ENCODE data around the gene DKK3.

Gene DKK3

DNA sequence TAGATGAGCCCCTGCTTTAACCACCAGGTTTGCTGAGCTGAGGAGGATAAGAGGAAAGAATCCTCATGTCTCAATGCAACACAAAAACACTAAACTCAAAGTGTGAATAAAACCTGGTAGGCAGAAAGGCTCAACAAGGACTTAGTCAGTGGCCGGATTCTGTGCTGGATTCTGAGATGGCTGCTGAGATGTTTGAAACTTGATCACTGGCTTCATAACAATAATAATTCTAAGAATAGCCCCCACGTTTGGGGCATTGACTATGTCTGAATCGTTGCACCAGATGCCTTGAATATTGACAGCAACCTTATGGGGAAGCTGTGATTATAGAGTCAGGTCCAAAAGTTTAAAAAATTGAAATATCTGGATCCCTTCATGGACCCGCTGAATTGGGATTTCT lies 4.6 kb downstream of the DKK3 start:
- no peak for DNase-seq (ENCODE audit: low read depth)

DNA sequence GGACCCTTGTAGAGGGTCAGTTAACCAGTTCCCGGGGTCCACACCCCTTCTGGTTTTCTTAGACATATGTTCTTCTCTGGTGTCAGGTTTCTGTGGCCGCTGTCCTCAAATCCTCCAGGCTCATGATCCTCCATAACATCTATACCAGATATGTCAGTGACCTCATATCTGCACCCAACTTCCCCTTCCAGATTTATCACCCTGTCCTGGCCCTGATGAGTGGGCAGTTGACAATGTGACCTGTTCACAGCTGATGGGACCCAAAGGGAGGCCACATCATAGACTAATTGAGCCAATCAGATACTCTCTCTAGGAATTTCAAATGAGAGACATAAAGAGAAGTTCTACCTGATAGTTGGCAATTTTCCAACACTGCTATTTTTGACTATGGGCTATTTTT lies 5.1 kb downstream of the DKK3 start:
- DNase-seq (ENCODE audit: low read depth), result no peak

DNA sequence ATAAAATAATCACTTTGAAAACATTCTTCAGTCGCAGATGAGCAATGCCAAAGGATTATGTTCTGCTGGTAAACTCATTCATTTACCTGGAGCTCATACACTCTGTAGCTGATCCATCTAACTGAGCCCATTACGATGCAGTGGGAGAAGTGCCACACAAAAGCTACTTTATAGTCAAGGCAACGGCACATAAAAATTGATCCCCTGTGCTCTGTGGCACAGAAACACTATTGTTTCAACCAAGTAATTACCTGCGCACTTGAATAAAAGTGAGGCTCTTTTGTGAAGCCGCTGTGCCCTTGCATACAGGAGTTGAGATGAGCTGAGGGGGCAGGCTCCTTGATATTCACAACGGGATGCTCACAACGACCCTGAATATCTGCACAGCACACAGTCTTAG lies 7.2 kb downstream of the DKK3 start:
- DNase-seq (ENCODE audit: low read depth), result no peak

- no peak for DNase-seq (ENCODE audit: low read depth)
Measured at GRCh38 chr11:11998091-11998781, 10.2 kb downstream of the DKK3 start.

GRCh38 chr11:11997049-11997322 lies 11.4 kb downstream of the DKK3 start:
- no peak for DNase-seq (ENCODE audit: low read depth)

- DNase-seq (ENCODE audit: low read depth), result no peak
Measured at GRCh38 chr11:11996321-11997048, 11.9 kb downstream of the DKK3 start.

- DNase-seq (ENCODE audit: low read depth), result no peak
Measured at GRCh38 chr11:11995601-11996000, 12.8 kb downstream of the DKK3 start.

DNA sequence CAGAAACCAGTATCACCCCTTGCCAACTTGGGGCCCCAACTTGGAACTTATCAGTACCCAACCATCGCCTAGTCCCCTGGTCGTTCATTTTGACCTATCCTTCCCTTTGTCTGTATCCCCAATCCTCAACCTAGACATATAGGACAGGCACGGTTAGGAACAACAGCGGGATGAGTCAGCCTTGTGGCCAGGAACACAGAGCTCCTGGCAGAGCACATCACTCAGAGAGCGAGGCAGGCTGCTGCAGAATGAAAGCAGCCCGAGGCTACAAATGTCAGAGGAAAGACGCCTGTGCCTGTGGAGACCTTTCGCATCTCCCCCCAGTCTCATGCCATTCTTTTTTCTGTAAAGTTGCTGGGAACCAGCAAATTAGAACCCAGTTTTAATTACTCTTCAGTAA lies 14.6 kb downstream of the DKK3 start:
- no peak for DNase-seq (ENCODE audit: low read depth)

GRCh38 chr11:11992257-11993212 lies 15.9 kb downstream of the DKK3 start:
- no peak for DNase-seq (ENCODE audit: low read depth)

DNA sequence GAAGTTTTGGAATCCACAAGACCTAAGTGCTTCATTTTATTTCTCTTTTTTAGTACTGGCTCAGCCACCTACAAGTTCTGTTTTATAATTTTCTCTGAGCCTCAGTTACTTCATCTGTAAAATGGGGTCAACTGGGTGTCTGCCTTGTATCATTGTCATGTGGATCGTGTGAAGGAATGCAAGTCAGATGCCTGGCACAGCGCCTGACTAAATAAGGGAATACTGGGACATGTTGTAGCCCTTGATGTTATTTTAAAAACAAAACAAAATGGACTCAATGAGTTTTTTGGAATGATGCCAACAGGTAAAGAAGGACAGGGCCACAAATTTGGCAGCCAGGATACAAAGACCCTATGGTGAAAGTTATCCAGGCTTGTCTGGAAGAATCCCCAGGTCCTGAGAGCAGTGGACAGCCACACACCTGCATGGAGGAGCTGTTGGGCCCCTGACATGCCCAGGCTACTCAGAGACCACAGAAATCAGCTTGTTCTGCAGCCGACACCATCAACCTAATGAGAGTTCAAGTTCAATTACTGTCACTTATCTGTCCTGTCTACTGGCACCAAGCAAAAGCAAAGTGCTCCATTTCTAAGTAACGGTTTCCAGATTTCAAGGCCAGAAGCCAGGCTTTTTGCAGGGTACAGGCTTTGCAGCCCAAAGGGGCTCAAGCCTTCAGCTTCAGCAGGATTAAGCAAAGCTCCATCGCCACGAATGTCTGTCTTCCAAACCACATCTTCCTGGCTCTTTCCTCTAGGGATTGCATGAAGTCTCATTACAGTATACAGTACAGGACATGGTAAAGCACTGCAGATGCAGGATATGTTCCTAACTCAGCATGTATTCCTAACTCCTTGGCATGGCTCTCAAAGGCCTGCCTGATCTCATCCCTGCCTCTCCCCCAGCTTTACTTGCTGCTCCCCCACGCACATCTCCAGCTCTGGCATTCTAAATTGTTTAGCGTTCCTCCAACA lies 18.4 kb downstream of the DKK3 start:
- no peak for DNase-seq (ENCODE audit: low read depth)

DNA sequence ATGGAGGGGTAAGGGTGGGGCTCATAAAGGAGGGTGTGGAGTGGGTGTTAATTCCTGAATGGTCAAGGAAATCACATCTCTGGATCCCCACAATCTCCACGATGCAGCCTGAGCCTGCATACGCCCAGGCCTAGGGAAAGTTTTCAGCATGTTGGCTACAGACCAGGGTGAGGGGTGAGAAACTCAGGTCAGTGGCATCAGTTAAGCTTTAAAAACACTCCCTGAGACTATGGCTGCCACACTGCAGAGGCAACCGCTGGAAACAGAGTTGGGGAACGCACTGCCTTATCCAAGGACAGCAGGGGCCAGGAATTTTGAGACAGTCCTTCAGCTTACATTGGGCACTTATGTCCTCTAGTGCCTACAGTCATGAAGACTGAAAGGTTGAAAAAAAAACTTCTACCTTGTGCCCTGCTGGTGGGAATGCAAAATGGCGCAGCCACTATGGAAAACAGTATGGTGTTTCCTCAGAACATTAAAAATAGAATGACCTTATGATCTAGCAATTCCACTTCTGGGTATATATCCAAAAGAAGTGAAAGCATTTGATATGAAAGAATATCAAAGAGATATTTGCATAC lies 19.7 kb downstream of the DKK3 start:
- DNase-seq (ENCODE audit: low read depth), result no peak

GRCh38 chr11:11988099-11988651 lies 20.3 kb downstream of the DKK3 start:
- no peak for DNase-seq (ENCODE audit: low read depth)

DNA sequence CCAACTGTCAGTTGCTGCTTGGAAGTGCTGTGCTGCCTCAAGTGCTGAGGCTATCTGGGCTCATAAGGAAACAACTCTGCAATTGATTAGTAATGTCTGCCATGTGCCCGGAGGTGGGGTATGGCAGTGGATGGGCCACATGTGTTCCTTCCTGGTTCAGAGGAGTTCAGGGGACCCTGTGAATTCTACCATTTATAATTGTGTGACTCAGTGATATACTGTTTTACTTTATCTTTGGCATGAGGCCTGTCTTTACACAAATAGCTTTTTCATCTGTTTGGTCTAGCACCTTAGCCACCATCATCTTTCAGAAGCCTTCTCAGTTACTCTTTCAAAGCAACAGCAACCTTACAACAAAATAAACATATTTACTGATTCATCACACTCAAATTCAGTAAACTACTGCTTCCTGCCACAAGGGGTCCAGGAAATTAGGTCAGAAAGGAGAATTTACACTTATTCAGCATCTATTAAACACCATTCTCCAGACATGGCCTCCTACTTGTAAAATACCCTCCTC lies 20.9 kb downstream of the DKK3 start:
- no peak for DNase-seq (ENCODE audit: low read depth)

DNA sequence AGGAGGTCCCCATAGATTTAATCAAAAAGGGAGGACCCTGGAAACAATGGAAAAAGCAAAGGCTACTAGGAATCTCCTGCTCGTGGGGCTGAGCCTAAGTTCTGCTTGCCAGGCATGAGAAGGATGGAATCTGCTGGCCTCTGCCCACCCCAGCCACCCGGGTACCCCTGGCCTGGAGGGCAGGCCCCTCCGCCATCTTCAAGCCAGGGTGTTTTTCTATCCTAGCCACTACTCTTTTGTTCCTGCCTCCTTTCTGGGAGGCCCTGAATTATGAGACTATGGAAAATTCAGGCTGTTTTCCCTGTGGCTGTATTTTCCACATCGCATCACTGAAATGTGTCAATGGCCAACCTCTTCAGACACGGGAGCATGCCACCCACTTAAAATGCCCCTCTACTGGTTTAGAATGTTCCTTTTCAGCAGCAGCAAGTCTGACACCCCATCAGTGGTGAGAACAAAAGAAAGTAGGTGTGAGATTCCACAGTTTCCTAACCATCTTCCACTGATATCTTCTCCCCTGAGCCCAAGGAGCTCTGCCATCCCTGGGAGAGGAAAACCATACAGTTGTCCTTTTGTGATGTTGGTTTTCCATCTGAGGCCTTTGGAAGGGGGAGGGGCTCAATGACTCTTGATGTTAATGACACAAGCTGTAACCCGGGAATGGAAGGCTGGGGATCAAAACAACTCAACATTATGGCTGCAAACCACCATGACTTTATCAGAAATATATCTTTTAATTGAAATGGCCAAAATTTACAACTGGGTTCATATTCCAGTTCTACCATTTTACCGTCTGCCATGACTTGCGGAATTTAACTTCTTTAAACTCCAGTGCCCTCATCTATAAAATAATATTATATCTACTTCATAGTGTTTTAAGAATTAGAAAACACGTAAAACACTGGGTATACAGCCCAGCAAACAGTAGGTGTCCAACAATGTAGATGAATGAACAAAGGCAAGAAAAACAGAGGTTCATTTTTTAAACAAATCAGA lies 22.2 kb downstream of the DKK3 start:
- no peak for DNase-seq (ENCODE audit: low read depth)

- DNase-seq (ENCODE audit: low read depth), result no peak
Measured at GRCh38 chr11:11985016-11985715, 23.3 kb downstream of the DKK3 start.

GRCh38 chr11:11984563-11984962 lies 23.9 kb downstream of the DKK3 start:
- DNase-seq (ENCODE audit: low read depth), result no peak

GRCh38 chr11:11983427-11983826 lies 25.0 kb downstream of the DKK3 start:
- DNase-seq (ENCODE audit: low read depth), result no peak

DNA sequence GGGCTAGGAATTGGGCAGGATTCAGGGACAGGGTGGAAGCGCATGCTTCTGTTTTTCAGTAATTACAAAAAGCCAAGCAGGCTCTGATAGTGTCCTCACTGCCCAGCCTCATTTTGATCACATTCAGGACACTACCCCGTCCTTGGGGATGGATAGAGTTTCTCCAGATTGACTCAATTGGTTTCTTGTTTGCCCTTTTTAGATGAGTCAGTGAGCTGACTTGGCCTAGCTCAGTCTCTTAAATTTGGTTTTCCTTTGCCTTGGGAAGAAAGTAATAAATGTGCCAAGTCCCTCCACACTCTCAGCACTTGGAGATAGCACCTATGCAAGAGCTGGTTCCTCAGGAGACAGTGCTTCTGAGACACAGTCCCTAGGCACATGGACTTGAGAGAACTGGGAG lies 25.5 kb downstream of the DKK3 start:
- no peak for DNase-seq (ENCODE audit: low read depth)

DNA sequence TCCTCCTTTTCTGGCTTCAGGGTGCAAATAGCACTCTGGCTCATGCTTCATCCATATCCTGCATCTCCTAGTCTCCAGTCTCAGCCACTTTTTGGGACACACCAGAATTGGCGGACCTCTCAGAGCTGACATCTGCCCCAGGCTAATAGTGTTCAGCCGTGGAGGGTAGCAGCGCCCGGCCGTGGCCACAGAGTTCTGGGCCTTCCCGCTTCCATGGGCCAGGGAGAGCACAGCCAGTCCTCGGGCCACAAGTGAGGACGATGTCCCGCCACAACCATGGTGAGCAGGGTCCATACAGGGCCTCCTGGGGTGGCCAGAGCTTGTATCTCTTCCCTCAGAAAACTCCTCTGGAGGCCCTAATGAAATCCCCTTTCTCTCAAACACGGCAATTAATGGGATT lies 26.0 kb downstream of the DKK3 start:
- no peak for DNase-seq (ENCODE audit: low read depth)
